Hepatocyte (in vitro differentiated cells): Measurements from ENCODE around the gene ALPK1.

Experiments used
- EZH2 ChIP-seq: fragments of 200-600 bp; sonication (generic); IDR thresholded peaks from 2 replicates; pipeline ENCODE4 v1.6.1; 2016; ENCODE audit warnings: antibody characterized with exemption, mild to moderate bottlenecking, borderline replicate concordance
- EZH2phosphoT487 ChIP-seq: fragments of 200-600 bp; sonication (generic); IDR thresholded peaks from one replicate; pipeline ENCODE4 v1.6.1; 2018; ENCODE audit warnings: antibody characterized with exemption, mild to moderate bottlenecking, low read depth, moderate library complexity; ENCODE audit not compliant: unreplicated experiment, severe bottlenecking
- TF ChIP-seq, protein P1 (sequence below): fragments of 200-600 bp; sonication (generic); IDR thresholded peaks from 2 replicates; pipeline ENCODE4 v1.5.1; 2016; ENCODE audit warnings: antibody characterized with exemption, mild to moderate bottlenecking; ENCODE audit not compliant: poor library complexity

DNA sequence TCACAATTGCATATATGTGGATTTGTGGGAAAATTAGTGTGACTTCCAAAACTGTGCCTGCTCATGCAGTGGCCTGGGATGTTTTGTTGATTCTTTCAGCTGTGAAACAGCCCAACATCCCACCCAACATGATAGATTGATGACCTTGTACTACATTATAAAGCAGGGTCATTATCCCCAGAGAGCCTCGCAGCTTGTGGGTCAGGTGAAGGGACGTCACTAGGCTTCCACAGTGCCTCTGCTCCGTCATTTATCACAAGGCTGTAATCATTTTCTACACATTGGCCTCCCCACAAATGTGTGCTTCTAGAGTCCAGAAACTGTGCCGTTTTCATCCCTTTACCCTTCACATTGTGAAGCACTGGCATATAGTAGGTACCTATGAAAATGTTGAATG, 31.6 kb downstream of the ALPK1 start:
- TF ChIP-seq, protein P1, sequence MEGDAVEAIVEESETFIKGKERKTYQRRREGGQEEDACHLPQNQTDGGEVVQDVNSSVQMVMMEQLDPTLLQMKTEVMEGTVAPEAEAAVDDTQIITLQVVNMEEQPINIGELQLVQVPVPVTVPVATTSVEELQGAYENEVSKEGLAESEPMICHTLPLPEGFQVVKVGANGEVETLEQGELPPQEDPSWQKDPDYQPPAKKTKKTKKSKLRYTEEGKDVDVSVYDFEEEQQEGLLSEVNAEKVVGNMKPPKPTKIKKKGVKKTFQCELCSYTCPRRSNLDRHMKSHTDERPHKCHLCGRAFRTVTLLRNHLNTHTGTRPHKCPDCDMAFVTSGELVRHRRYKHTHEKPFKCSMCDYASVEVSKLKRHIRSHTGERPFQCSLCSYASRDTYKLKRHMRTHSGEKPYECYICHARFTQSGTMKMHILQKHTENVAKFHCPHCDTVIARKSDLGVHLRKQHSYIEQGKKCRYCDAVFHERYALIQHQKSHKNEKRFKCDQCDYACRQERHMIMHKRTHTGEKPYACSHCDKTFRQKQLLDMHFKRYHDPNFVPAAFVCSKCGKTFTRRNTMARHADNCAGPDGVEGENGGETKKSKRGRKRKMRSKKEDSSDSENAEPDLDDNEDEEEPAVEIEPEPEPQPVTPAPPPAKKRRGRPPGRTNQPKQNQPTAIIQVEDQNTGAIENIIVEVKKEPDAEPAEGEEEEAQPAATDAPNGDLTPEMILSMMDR: no peak
- TF ChIP-seq EZH2phosphoT487 (no peak), EZH2 (no peak)
